Hepatocyte (in vitro differentiated cells): ENCODE measurements around the gene JMJD8. TPM values are rescaled to one million over a fixed set of nuclear protein-coding genes. Genes with fewer than 3 reads are reported as not detected.

ENCODE experiments used
- DNase-seq: peaks from one replicate; pipeline ENCODE4 v3.0.0-alpha.2; 2016; ENCODE audit warnings: low spot score
- H2AFZ ChIP-seq: fragments of 200-600 bp; sonication (generic); 2 replicates; pipeline ENCODE4 v1.6.0; 2016; ENCODE audit warnings: antibody characterized with exemption, mild to moderate bottlenecking
- H3K27ac ChIP-seq: fragments of 200-600 bp; sonication (generic); 2 replicates; pipeline ENCODE4 v1.5.1; 2016; ENCODE audit warnings: mild to moderate bottlenecking
- H3K27me3 ChIP-seq: fragments of 200-600 bp; sonication (generic); 2 replicates; pipeline ENCODE4 v1.6.1; 2016
- H3K36me3 ChIP-seq: fragments of 200-600 bp; sonication (generic); replicated peaks from 2 replicates; pipeline ENCODE4 v1.5.1; 2016; ENCODE audit warnings: low read depth; ENCODE audit not compliant: insufficient read depth
- H3K4me1 ChIP-seq: fragments of 200-600 bp; sonication (generic); 2 replicates; pipeline ENCODE4 v1.5.1; 2016; ENCODE audit warnings: mild to moderate bottlenecking, moderate library complexity; ENCODE audit not compliant: insufficient read depth
- H3K4me2 ChIP-seq: fragments of 200-600 bp; sonication (generic); 2 replicates; pipeline ENCODE4 v1.6.0; 2016
- H3K4me3 ChIP-seq: fragments of 200-600 bp; sonication (generic); 2 replicates; pipeline ENCODE4 v1.5.1; 2016; ENCODE audit warnings: mild to moderate bottlenecking
- H3K79me2 ChIP-seq: fragments of 200-600 bp; sonication (generic); 2 replicates; pipeline ENCODE4 v1.6.0; 2017; ENCODE audit warnings: mild to moderate bottlenecking
- H3K9me2 ChIP-seq: fragments of 200-600 bp; sonication (generic); replicated peaks from 2 replicates; pipeline ENCODE4 v1.6.0; 2017; ENCODE audit warnings: mild to moderate bottlenecking; ENCODE audit not compliant: insufficient read depth
- H3K9me3 ChIP-seq: fragments of 200-600 bp; sonication (generic); 2 replicates; pipeline ENCODE4 v1.5.1; 2016; ENCODE audit warnings: low read depth, mild to moderate bottlenecking
- H4K20me1 ChIP-seq: fragments of 200-600 bp; sonication (generic); 2 replicates; pipeline ENCODE4 v1.6.0; 2016; ENCODE audit warnings: mild to moderate bottlenecking; ENCODE audit not compliant: insufficient read depth, poor library complexity, severe bottlenecking
- EZH2 ChIP-seq: fragments of 200-600 bp; sonication (generic); IDR thresholded peaks from 2 replicates; pipeline ENCODE4 v1.6.1; 2016; ENCODE audit warnings: antibody characterized with exemption, mild to moderate bottlenecking, borderline replicate concordance
- EZH2phosphoT487 ChIP-seq: fragments of 200-600 bp; sonication (generic); IDR thresholded peaks from one replicate; pipeline ENCODE4 v1.6.1; 2018; ENCODE audit warnings: antibody characterized with exemption, mild to moderate bottlenecking, low read depth, moderate library complexity; ENCODE audit not compliant: unreplicated experiment, severe bottlenecking
- WGBS: methylation state at CpG from one replicate; pipeline ENCODE4 v1.1.6; 2016; ENCODE audit warnings: low lambda C conversion rate; ENCODE audit errors: missing lambda C conversion rate; 5-methylcytosine and 5-hydroxymethylcytosine counted together
- polyA plus RNA-seq: library from polyadenylated mRNA; unstranded; fragments of >200 nt; fragmentation: Nextera tagmentation; extraction: Ambion mirVana; gene quantifications from 2 replicates; pipeline ENCODE4 v1.2.1, GENCODE V29; 2016
- total RNA-seq: library from RNA; depleted of rRNA; stranded (reverse); fragments of >200 nt; gene quantifications from 2 replicates; pipeline ENCODE4 v1.2.3, GENCODE V29; 2014
- TF ChIP-seq, protein P1 (sequence below): fragments of 200-600 bp; sonication (generic); IDR thresholded peaks from 2 replicates; pipeline ENCODE4 v1.5.1; 2016; ENCODE audit warnings: antibody characterized with exemption, mild to moderate bottlenecking; ENCODE audit not compliant: poor library complexity

JMJD8 gene
- total and polyA plus RNA-seq, 2 experiments from 2014 or later = 44.3 to 84.3 TPM

DNA sequence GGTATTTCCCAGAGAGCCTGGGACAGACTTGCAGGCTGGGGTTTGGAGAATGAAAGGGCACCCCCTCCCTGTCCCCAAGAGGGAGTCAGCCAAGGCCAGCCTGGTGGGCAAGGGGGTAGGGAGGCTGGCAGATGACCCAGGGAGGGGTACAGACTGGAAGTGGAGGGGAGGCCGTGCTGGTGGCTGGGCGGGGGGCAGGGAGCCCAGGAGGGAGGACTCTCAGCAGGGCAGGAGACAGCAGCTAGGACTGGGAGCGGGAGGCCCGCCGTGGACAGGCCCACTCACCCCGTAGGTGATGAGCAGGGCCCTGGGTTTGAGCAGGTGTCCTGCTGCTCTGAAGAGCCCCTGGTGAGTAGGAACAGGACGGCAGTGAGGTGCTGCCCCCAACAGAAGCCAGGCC, 49.1 kb downstream of the JMJD8 start:
- no peaks in the 10 kb centered on the region for H3K9me2 ChIP-seq
- DNase-seq = no peak
- no peaks in the 10 kb centered on the region for H3K36me3 ChIP-seq
- H2AFZ ChIP-seq = no peak overlapping the region
- H3K4me2 ChIP-seq = peak overlapping the region; percentile 98
- no peaks in the 10 kb centered on the region for H3K9me3 ChIP-seq
- H4K20me1 ChIP-seq = no peaks in the 10 kb centered on the region
- 89% methylated on average over 7 of the region's 7 CpGs for WGBS
- H3K27ac ChIP-seq = no peak overlapping the region
- H3K4me1 ChIP-seq = peaks cover 31% of the 10 kb centered on the region
- no peak overlapping the region for H3K4me3 ChIP-seq
- H3K79me2 ChIP-seq = peaks cover 12% of the 10 kb centered on the region
- TF ChIP-seq, protein P1, sequence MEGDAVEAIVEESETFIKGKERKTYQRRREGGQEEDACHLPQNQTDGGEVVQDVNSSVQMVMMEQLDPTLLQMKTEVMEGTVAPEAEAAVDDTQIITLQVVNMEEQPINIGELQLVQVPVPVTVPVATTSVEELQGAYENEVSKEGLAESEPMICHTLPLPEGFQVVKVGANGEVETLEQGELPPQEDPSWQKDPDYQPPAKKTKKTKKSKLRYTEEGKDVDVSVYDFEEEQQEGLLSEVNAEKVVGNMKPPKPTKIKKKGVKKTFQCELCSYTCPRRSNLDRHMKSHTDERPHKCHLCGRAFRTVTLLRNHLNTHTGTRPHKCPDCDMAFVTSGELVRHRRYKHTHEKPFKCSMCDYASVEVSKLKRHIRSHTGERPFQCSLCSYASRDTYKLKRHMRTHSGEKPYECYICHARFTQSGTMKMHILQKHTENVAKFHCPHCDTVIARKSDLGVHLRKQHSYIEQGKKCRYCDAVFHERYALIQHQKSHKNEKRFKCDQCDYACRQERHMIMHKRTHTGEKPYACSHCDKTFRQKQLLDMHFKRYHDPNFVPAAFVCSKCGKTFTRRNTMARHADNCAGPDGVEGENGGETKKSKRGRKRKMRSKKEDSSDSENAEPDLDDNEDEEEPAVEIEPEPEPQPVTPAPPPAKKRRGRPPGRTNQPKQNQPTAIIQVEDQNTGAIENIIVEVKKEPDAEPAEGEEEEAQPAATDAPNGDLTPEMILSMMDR = no peak
- TF ChIP-seq EZH2phosphoT487 = no peak
- no peak for TF ChIP-seq EZH2
- H3K27me3 ChIP-seq = no peaks in the 10 kb centered on the region

DNA sequence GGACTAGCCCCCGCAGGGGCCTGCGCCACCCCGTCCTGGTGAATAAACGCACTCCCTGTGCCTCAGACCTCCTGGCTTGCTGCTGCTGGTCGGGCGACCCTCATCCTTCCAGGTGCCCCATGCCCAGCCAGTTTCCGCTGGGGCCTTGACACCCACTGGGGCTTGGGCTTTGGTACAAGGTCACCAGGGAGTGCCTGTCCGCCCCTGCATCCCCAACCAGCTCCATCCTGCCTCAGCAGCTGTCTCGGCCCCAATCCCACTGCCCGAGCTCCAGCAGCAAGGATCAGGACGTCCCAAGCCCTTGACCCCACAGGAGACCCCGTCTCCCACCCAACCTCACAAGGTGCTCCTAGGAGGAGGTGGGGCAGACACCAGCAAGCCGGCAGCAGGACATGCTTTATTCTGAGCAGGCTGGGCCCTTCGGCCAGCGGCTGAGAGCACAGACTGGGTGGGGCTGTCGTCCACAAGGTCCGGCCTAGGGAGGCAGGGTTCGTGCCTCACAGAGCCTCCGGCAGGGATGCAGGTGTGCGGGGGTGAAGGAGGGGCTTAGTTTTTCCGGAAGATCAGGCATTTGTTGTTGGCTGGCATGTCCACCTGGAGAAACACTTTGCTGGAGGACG, 50.0 kb downstream of the JMJD8 start:
- peaks cover 12% of the 10 kb centered on the region for H3K79me2 ChIP-seq
- no peak overlapping the region for H3K4me2 ChIP-seq
- 92% methylated on average over 22 of the region's 22 CpGs for WGBS
- DNase-seq = no peak
- H3K27me3 ChIP-seq = no peaks in the 10 kb centered on the region
- no peaks in the 10 kb centered on the region for H3K9me3 ChIP-seq
- H3K4me1 ChIP-seq = peaks cover 32% of the 10 kb centered on the region
- no peak overlapping the region for H2AFZ ChIP-seq
- no peaks in the 10 kb centered on the region for H3K36me3 ChIP-seq
- H4K20me1 ChIP-seq = no peaks in the 10 kb centered on the region
- H3K27ac ChIP-seq = no peak overlapping the region
- H3K9me2 ChIP-seq = no peaks in the 10 kb centered on the region
- no peak overlapping the region for H3K4me3 ChIP-seq
- TF ChIP-seq, protein P1 = no peak
- TF ChIP-seq EZH2phosphoT487 = no peak
- TF ChIP-seq EZH2 = no peak

DNA sequence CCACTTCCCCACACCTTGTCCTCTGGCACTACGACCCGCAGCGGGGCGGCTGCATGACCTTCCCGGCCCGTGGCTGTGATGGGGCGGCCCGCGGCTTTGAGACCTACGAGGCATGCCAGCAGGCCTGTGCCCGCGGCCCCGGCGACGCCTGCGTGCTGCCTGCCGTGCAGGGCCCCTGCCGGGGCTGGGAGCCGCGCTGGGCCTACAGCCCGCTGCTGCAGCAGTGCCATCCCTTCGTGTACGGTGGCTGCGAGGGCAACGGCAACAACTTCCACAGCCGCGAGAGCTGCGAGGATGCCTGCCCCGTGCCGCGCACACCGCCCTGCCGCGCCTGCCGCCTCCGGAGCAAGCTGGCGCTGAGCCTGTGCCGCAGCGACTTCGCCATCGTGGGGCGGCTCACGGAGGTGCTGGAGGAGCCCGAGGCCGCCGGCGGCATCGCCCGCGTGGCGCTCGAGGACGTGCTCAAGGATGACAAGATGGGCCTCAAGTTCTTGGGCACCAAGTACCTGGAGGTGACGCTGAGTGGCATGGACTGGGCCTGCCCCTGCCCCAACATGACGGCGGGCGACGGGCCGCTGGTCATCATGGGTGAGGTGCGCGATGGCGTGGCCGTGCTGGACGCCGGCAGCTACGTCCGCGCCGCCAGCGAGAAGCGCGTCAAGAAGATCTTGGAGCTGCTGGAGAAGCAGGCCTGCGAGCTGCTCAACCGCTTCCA, 50.6 kb downstream of the JMJD8 start:
- Histone ChIP-seq H3K4me2 (no peak overlapping the region), H3K9me3 (no peaks in the 10 kb centered on the region), H4K20me1 (no peaks in the 10 kb centered on the region), H3K36me3 (no peaks in the 10 kb centered on the region), H3K27me3 (no peaks in the 10 kb centered on the region), H3K9me2 (no peaks in the 10 kb centered on the region), H3K4me1 (peaks cover 32% of the 10 kb centered on the region), H3K27ac (no peak overlapping the region), H2AFZ (no peak overlapping the region), H3K79me2 (peaks cover 12% of the 10 kb centered on the region), H3K4me3 (no peak overlapping the region)
- no peak for DNase-seq
- 98% methylated on average over 55 of the region's 74 CpGs for WGBS
- TF ChIP-seq EZH2 (no peak), EZH2phosphoT487 (no peak)
- TF ChIP-seq, protein P1 = no peak
